ENCODE measurements around the gene LONRF2. TPM values are rescaled to one million over a fixed set of nuclear protein-coding genes. Genes with fewer than 3 reads are reported as not detected.

Gene LONRF2
- polyA plus RNA-seq, 1 donor (not counting 4 experiments of a cell fraction or from before 2014, with no cell fraction given): not detected

DNA sequence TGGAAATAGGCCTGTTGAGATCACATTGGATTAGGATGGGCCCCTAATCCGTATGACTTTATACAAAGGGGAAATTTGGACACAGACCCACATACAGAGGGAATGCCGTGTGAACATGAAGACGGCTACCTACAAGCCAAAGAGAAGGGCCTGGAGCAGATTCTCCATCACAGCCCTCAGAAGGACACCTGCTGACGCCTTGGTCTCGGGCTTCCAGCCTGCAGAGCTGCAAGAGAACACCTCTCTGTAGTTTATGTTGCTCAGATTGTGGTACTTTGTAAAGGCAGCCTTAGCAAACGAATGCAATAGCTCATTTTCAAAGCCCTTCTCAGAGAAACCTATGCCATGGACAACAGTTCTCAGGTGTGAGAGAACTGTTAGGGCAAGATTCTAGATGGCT lies 86.1 kb downstream of the LONRF2 start:
- Histone ChIP-seq H3K27ac (ENCODE audit: control insufficient read depth, insufficient read depth, low read length) (no peak overlapping the region), H3K36me3 (ENCODE audit: control insufficient read depth in 2 of 2, extremely low read depth in 1 of 2, insufficient read depth in 2 of 2, low read length in 2 of 2) (no peaks in the 10 kb centered on the region), H2AFZ (ENCODE audit: control insufficient read depth, low read length) (no peak overlapping the region), H3K9me3 (ENCODE audit: control insufficient read depth, low read depth, low read length) (no peaks in the 10 kb centered on the region), H3K4me3 (ENCODE audit: control insufficient read depth in 2 of 3, extremely low read depth in 1 of 3, insufficient read depth in 2 of 3, low read depth in 1 of 3, low read length in 3 of 3) (no peak overlapping the region), H3K4me2 (ENCODE audit: control insufficient read depth, extremely low read depth, insufficient read depth, low read depth, low read length) (no peak overlapping the region), H3K27me3 (ENCODE audit: control insufficient read depth, extremely low read depth, insufficient read depth, low read length) (no peaks in the 10 kb centered on the region), H3K9ac (ENCODE audit: control insufficient read depth, extremely low read depth, insufficient read depth, low read length) (no peak overlapping the region), H3K79me2 (ENCODE audit: control insufficient read depth, insufficient read depth, low read length) (no peaks in the 10 kb centered on the region), H4K20me1 (ENCODE audit: control insufficient read depth, extremely low read depth, insufficient read depth, low read length) (no peaks in the 10 kb centered on the region), H3K9me1 (ENCODE audit: control insufficient read depth, extremely low read depth, insufficient read depth, low read length) (no peaks in the 10 kb centered on the region), H3K4me1 (ENCODE audit: control insufficient read depth, extremely low read depth, insufficient read depth, low read length) (no peaks in the 10 kb centered on the region)
- no peak for TF ChIP-seq EZH2 (IDR thresholded peaks at IDR 0.05; ENCODE audit: low read length)
- TF ChIP-seq, protein P1, sequence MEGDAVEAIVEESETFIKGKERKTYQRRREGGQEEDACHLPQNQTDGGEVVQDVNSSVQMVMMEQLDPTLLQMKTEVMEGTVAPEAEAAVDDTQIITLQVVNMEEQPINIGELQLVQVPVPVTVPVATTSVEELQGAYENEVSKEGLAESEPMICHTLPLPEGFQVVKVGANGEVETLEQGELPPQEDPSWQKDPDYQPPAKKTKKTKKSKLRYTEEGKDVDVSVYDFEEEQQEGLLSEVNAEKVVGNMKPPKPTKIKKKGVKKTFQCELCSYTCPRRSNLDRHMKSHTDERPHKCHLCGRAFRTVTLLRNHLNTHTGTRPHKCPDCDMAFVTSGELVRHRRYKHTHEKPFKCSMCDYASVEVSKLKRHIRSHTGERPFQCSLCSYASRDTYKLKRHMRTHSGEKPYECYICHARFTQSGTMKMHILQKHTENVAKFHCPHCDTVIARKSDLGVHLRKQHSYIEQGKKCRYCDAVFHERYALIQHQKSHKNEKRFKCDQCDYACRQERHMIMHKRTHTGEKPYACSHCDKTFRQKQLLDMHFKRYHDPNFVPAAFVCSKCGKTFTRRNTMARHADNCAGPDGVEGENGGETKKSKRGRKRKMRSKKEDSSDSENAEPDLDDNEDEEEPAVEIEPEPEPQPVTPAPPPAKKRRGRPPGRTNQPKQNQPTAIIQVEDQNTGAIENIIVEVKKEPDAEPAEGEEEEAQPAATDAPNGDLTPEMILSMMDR (optimal IDR thresholded peaks at IDR 0.05 in 1 of 3, IDR thresholded peaks at IDR 0.05 in 1 of 3, conservative IDR thresholded peaks at IDR 0.05 in 1 of 3; ENCODE audit: extremely low read depth in 1 of 3, insufficient read depth in 2 of 3, low read length in 3 of 3): no peak
- DNase-seq (ENCODE audit: low read depth, low spot score) (no peak), FAIRE-seq (no peak)
- dilution Hi-C loops (cut with MboI; ENCODE audit: extremely low pct_ligation_motif_present, low sequenced_read_pairs): no loop called here

- dilution Hi-C loops (cut with MboI; ENCODE audit: extremely low pct_ligation_motif_present, low sequenced_read_pairs): no loop called here
- FAIRE-seq: no peak
- H3K9me3 ChIP-seq (ENCODE audit: control insufficient read depth, low read depth, low read length): no peaks in the 10 kb centered on the region
- no peak overlapping the region for H3K4me2 ChIP-seq (ENCODE audit: control insufficient read depth, extremely low read depth, insufficient read depth, low read depth, low read length)
- H3K27ac ChIP-seq (ENCODE audit: control insufficient read depth, insufficient read depth, low read length): no peak overlapping the region
- H2AFZ ChIP-seq (ENCODE audit: control insufficient read depth, low read length): no peak overlapping the region
- H3K79me2 ChIP-seq (ENCODE audit: control insufficient read depth, insufficient read depth, low read length): no peaks in the 10 kb centered on the region
- no peak for DNase-seq (ENCODE audit: low read depth, low spot score)
- H3K27me3 ChIP-seq (ENCODE audit: control insufficient read depth, extremely low read depth, insufficient read depth, low read length): no peaks in the 10 kb centered on the region
- no peaks in the 10 kb centered on the region for H3K36me3 ChIP-seq (ENCODE audit: control insufficient read depth in 2 of 2, extremely low read depth in 1 of 2, insufficient read depth in 2 of 2, low read length in 2 of 2)
- no peaks in the 10 kb centered on the region for H4K20me1 ChIP-seq (ENCODE audit: control insufficient read depth, extremely low read depth, insufficient read depth, low read length)
- H3K4me1 ChIP-seq (ENCODE audit: control insufficient read depth, extremely low read depth, insufficient read depth, low read length): no peaks in the 10 kb centered on the region
- no peaks in the 10 kb centered on the region for H3K9me1 ChIP-seq (ENCODE audit: control insufficient read depth, extremely low read depth, insufficient read depth, low read length)
- TF ChIP-seq, protein P1 (optimal IDR thresholded peaks at IDR 0.05 in 1 of 3, IDR thresholded peaks at IDR 0.05 in 1 of 3, conservative IDR thresholded peaks at IDR 0.05 in 1 of 3; ENCODE audit: extremely low read depth in 1 of 3, insufficient read depth in 2 of 3, low read length in 3 of 3): no peak
- no peak for TF ChIP-seq EZH2 (IDR thresholded peaks at IDR 0.05; ENCODE audit: low read length)
- no peak overlapping the region for H3K4me3 ChIP-seq (ENCODE audit: control insufficient read depth in 2 of 3, extremely low read depth in 1 of 3, insufficient read depth in 2 of 3, low read depth in 1 of 3, low read length in 3 of 3)
- no peak overlapping the region for H3K9ac ChIP-seq (ENCODE audit: control insufficient read depth, extremely low read depth, insufficient read depth, low read length)
Observed at GRCh38 chr2:100235581-100235980, 86.7 kb downstream of the LONRF2 start.

All from keratinocyte (primary cell).